ENCODE results near the gene PPP4R3A. TPM values are rescaled to one million over a fixed set of nuclear protein-coding genes. Genes with fewer than 3 reads are reported as not detected.
"Not testable (repeated sequence)": the region's sequence is repeated elsewhere in the genome, so short reads cannot be mapped to it uniquely, and the experiment has no call there.

PPP4R3A gene
- total RNA-seq, 4 donors from 2014 or later, result 79.4 to 132 (median 100) TPM

DNA sequence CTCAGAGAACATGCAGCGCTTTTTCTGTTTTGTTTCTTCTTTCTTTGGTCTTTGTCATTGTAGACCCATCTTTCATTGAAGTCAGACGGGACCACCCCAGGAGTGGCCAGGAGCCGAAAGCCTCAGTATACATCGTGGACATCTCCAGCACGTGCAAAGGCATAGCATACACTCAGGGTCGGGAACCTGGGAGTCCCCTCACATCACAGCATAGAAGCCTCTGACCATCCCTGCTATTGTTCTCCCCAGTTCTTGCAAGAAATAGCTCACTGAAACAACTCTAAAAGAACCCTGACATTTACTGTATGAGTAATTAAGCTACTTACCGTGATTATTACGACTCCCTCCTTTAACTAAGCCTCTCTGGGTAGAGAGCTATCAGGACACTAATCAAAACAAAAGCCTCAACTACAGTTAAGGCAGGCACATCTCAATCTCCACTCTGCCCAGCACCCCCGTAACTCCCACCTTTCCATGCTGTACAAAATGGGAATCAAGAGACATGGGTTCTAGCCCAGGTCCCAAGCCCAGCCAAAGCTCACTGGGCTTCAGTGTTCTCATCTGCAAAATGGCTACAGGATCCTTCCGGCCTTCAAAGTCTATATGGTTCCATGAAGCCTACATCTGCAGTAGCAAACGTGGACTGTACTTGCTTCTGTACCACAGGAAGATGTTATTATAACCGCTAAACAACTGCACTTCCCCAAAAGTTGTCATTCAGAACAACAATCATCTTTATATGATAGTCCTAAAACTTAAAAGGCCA is 99.2 kb downstream of the PPP4R3A start:
- 81% methylated on average over 12 of the region's 12 CpGs for WGBS
- no peak overlapping the region for H3K4me3 ChIP-seq
- peaks cover 4% of the 10 kb centered on the region for H3K36me3 ChIP-seq
- TF ChIP-seq POLR2A (IDR thresholded peaks at IDR 0.05) (no peak), EP300 (IDR thresholded peaks at IDR 0.05) (no peak)
- DNase-seq (ENCODE audit: low spot score in 2 of 2), result no peak
- no peak overlapping the region for H3K27ac ChIP-seq
- no peaks in the 10 kb centered on the region for H3K27me3 ChIP-seq
- peaks cover 11% of the 10 kb centered on the region for H3K4me1 ChIP-seq
- H3K9me3 ChIP-seq, result no peaks in the 10 kb centered on the region

DNA sequence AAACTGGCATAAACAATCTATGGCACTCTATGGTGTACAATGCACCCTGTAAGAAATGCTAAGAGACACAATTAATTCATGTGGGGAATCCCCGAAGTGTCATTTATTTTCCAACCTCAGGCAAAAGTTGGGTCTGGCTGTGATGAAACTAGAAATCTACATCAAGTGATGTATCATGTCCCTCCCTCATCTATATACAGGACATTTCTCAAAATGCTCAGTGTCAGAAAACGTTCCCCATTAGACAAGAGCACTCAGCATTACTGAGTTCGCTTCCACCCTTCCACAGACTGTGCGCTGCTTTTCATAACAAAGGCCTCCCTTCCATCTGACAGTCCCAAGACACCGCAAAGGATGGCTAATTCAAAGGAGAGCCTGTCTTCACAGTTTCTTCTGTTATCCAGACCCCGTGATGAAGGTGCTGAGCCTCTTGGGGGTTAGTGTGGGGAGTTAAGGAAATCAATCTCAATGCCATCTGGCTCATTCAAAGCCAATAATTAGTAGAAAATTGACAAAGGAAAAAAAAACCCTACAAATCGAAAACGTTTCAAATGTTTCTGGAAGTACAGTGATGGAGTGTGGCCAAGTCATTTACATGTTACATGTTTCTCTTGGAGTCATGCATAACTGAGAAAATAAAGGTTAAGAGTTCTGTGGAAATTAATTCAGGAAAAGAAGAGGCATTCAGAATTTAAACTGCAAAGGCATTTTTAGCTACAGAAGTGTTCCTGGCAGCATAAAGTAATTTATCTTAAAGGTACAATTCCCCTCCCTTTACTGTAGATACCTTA is 100.0 kb downstream of the PPP4R3A start:
- H3K27ac ChIP-seq, result no peak overlapping the region
- no peak for DNase-seq (ENCODE audit: low spot score in 2 of 2)
- no peaks in the 10 kb centered on the region for H3K9me3 ChIP-seq
- H3K4me3 ChIP-seq, result no peak overlapping the region
- 44% methylated on average over 8 of the region's 8 CpGs for WGBS
- TF ChIP-seq EP300 (IDR thresholded peaks at IDR 0.05) (no peak), POLR2A (IDR thresholded peaks at IDR 0.05) (no peak)
- TF ChIP-seq, protein P1, sequence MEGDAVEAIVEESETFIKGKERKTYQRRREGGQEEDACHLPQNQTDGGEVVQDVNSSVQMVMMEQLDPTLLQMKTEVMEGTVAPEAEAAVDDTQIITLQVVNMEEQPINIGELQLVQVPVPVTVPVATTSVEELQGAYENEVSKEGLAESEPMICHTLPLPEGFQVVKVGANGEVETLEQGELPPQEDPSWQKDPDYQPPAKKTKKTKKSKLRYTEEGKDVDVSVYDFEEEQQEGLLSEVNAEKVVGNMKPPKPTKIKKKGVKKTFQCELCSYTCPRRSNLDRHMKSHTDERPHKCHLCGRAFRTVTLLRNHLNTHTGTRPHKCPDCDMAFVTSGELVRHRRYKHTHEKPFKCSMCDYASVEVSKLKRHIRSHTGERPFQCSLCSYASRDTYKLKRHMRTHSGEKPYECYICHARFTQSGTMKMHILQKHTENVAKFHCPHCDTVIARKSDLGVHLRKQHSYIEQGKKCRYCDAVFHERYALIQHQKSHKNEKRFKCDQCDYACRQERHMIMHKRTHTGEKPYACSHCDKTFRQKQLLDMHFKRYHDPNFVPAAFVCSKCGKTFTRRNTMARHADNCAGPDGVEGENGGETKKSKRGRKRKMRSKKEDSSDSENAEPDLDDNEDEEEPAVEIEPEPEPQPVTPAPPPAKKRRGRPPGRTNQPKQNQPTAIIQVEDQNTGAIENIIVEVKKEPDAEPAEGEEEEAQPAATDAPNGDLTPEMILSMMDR (IDR thresholded peaks at IDR 0.05), result no peak
- H3K4me1 ChIP-seq, result peaks cover 3% of the 10 kb centered on the region
- H3K36me3 ChIP-seq, result peaks cover 4% of the 10 kb centered on the region
- H3K27me3 ChIP-seq, result no peaks in the 10 kb centered on the region

DNA sequence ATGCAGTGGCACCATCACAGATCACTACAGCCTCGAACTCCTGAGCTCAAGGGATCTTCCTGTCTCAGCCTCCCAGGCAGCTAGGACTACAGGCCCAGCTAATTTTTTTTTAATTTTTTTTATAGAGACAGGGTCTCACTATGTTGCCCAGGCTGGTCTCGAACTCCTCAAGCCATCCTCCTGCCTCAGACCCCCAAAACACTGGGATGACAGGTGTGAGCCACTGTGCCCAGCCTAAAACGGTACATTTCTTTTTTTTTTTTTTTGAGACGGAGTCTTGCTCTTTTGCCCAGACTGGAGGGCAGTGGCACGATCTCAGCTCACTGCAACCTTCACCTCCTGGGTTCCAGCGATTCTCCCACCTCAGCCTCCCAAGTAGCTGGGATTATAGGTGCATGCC is 100.9 kb downstream of the PPP4R3A start:
- not testable (repeated sequence) for H3K27ac ChIP-seq; H3K36me3 ChIP-seq; H3K9me3 ChIP-seq; H3K4me3 ChIP-seq; DNase-seq (ENCODE audit: low spot score in 2 of 2); H3K4me1 ChIP-seq; H3K27me3 ChIP-seq
- WGBS, result 94% methylated on average over 6 of the region's 6 CpGs

Other genes starting within 250 kb of the PPP4R3A start
- 10 to 100 TPM; 16.6 to 25.0 (median 22.8) TPM for gene CCDC88C, start 92.5 kb downstream of the PPP4R3A start, total RNA-seq
- 1 to 10 TPM in 1 of 4 donors, under 1 TPM in 3; 0.16 to 1.3 (median 0.48) TPM for gene CATSPERB, start 221.8 kb upstream of the PPP4R3A start, total RNA-seq